H1 (cell line): Measurements from ENCODE around the gene PLK4. TPM values are rescaled to one million over a fixed set of nuclear protein-coding genes. Genes with fewer than 3 reads are reported as not detected.
A peak's percentile ranks its signal among the peaks of the same experiment; 100 is the strongest.

ENCODE experiments used
- CTCF ChIA-PET: fragments of 300-600 bp; sonication (Branson Sonifier 250); formaldehyde crosslinking; loops from one replicate; lab custom pipeline; 2021; ENCODE audit not compliant: partially characterized antibody; lab: Charles Lee
- POLR2A ChIA-PET: fragments of 300-600 bp; sonication (Branson Sonifier 250); formaldehyde crosslinking; loops from one replicate; lab custom pipeline; 2021; ENCODE audit warnings: inconsistent platforms; ENCODE audit not compliant: partially characterized antibody; lab: Charles Lee
- DNase-seq, 2 experiments: peaks; one replicate each; pipeline versions ENCODE4 v3.0.0 to v3.0.0-alpha.2; 2010 to 2022; ENCODE audit warnings: low spot score in 2 of 2, low read depth in 1 of 2, mixed read lengths in 1 of 2
- FAIRE-seq: peaks from 2 replicates; lab custom pipeline; 2011; peaks lifted over from hg19 to GRCh38; lab: Jason Lieb, UNC
- H2AFZ ChIP-seq: 2 replicates; pipeline ENCODE4 v1.8.1; 2012; ENCODE audit warnings: low read length, inconsistent platforms
- H2AK5ac ChIP-seq: 2 replicates; pipeline ENCODE4 v1.6.1; 2013; ENCODE audit warnings: low read depth, low read length
- H2BK120ac ChIP-seq: replicated peaks from 2 replicates; pipeline ENCODE3; 2013; ENCODE audit warnings: low read depth, low read length, inconsistent platforms
- H2BK12ac ChIP-seq: 2 replicates; pipeline ENCODE4 v1.6.1; 2013; ENCODE audit warnings: low read depth, low read length
- H2BK15ac ChIP-seq: 2 replicates; pipeline ENCODE4 v1.6.1; 2013; ENCODE audit warnings: low read length
- H2BK20ac ChIP-seq: 2 replicates; pipeline ENCODE4 v1.6.1; 2013; ENCODE audit warnings: low read length
- H2BK5ac ChIP-seq: 2 replicates; pipeline ENCODE4 v1.6.1; 2013; ENCODE audit warnings: low read depth, low read length
- H3K14ac ChIP-seq: 2 replicates; pipeline ENCODE4 v1.6.1; 2013; ENCODE audit warnings: inconsistent platforms; ENCODE audit not compliant: insufficient read length
- H3K18ac ChIP-seq: 2 replicates; pipeline ENCODE4 v1.6.1; 2013; ENCODE audit warnings: low read length; ENCODE audit errors: extremely low read depth
- H3K23ac ChIP-seq: 2 replicates; pipeline ENCODE4 v1.6.1; 2013; ENCODE audit warnings: inconsistent platforms; ENCODE audit not compliant: insufficient read length
- H3K23me2 ChIP-seq: 2 replicates; pipeline ENCODE4 v1.6.1; 2013; ENCODE audit warnings: low read depth, low read length
- H3K27ac ChIP-seq: 2 replicates; pipeline ENCODE4 v1.6.1; 2011; ENCODE audit warnings: low read depth, low read length, inconsistent platforms
- H3K27me3 ChIP-seq, 4 experiments: replicated peaks in 1 of 4; 1 replicate in 1 of 4; 2 replicates in 3 of 4; pipeline versions ENCODE4 v1.6.1 to v1.8.1; 2011 to 2013; ENCODE audit warnings: low read length in 3 of 4, mild to moderate bottlenecking in 3 of 4, inconsistent platforms in 2 of 4, mixed read lengths in 2 of 4, moderate library complexity in 1 of 4; ENCODE audit not compliant: control insufficient read depth in 3 of 4, insufficient read depth in 3 of 4; ENCODE audit errors: extremely low read depth in 1 of 4
- H3K36me3 ChIP-seq, 4 experiments: 2 replicates each; pipeline versions ENCODE4 v1.6.1 to v1.8.1; 2011 to 2013; ENCODE audit warnings: mild to moderate bottlenecking in 4 of 4, low read length in 3 of 4, moderate library complexity in 2 of 4, control low read depth in 1 of 4, inconsistent platforms in 1 of 4; ENCODE audit not compliant: insufficient read depth in 4 of 4, control insufficient read depth in 2 of 4
- H3K4ac ChIP-seq: replicated peaks from 2 replicates; pipeline ENCODE3; 2013; ENCODE audit warnings: low read length, low read depth, mixed read lengths, inconsistent platforms; ENCODE audit not compliant: insufficient read length
- H3K4me1 ChIP-seq, 4 experiments: replicated peaks in 1 of 4; 1 replicate in 1 of 4; 2 replicates in 3 of 4; pipeline versions ENCODE4 v1.6.1 to v1.8.1; 2011 to 2013; ENCODE audit warnings: low read length in 3 of 4, inconsistent platforms in 2 of 4, mixed read lengths in 1 of 4; ENCODE audit not compliant: insufficient read depth in 4 of 4, control insufficient read depth in 3 of 4
- H3K4me2 ChIP-seq, 2 experiments: 2 replicates each; pipeline versions ENCODE4 v1.6.1 to v1.8.1; 2011 to 2013; ENCODE audit warnings: low read depth in 2 of 2, low read length in 2 of 2, control low read depth in 1 of 2, inconsistent platforms in 1 of 2, mild to moderate bottlenecking in 1 of 2; ENCODE audit not compliant: insufficient read depth in 1 of 2
- H3K4me3 ChIP-seq, 4 experiments: fragments of 200-600, 300-600 bp in 1 of 4; sonication (generic), shearing (Covaris generic), sonication (Bioruptor Twin) in 1 of 4; 2 replicates each; pipeline versions ENCODE4 v1.5.1 to v1.8.1; 2011 to 2016; ENCODE audit warnings: low read length in 4 of 4, low read depth in 3 of 4, control low read depth in 2 of 4, inconsistent platforms in 2 of 4, mild to moderate bottlenecking in 2 of 4, mixed read lengths in 1 of 4, moderate library complexity in 1 of 4; ENCODE audit not compliant: insufficient read depth in 2 of 4; ENCODE audit errors: extremely low read depth in 1 of 4
- H3K56ac ChIP-seq: replicated peaks from 2 replicates; pipeline ENCODE3; 2013; ENCODE audit warnings: low read depth, mild to moderate bottlenecking, mixed read lengths, low read length, inconsistent platforms; ENCODE audit not compliant: insufficient read length
- H3K79me1 ChIP-seq: 2 replicates; pipeline ENCODE4 v1.6.1; 2013; ENCODE audit warnings: low read depth, low read length, control low read depth
- H3K79me2 ChIP-seq, 2 experiments: 2 replicates each; pipeline versions ENCODE4 v1.6.1 to v1.8.1; 2012 to 2013; ENCODE audit warnings: low read length in 2 of 2, mild to moderate bottlenecking in 2 of 2, inconsistent platforms in 1 of 2; ENCODE audit not compliant: insufficient read depth in 2 of 2, control insufficient read depth in 1 of 2
- H3K9ac ChIP-seq, 4 experiments: replicated peaks in 1 of 4; 1 replicate in 1 of 4; 2 replicates in 3 of 4; pipeline versions ENCODE4 v1.6.1 to v1.8.1; 2011 to 2013; ENCODE audit warnings: low read depth in 3 of 4, low read length in 3 of 4, control low read depth in 2 of 4, mild to moderate bottlenecking in 2 of 4, moderate library complexity in 2 of 4, inconsistent platforms in 1 of 4; ENCODE audit errors: extremely low read depth in 1 of 4
- H3K9me3 ChIP-seq, 2 experiments: 2 replicates each; pipeline versions ENCODE4 v1.6.1 to v1.8.1; 2012 to 2013; ENCODE audit warnings: mild to moderate bottlenecking in 2 of 2, moderate library complexity in 2 of 2, control low read depth in 1 of 2, inconsistent platforms in 1 of 2, low read depth in 1 of 2, low read length in 1 of 2, mixed read lengths in 1 of 2; ENCODE audit not compliant: insufficient read depth in 2 of 2
- H4K20me1 ChIP-seq, 2 experiments: replicated peaks in 1 of 2; 2 replicates each; pipeline versions ENCODE3 to v1.8.1; 2011 to 2013; ENCODE audit warnings: inconsistent platforms in 2 of 2, low read length in 2 of 2, mild to moderate bottlenecking in 1 of 2; ENCODE audit not compliant: insufficient read depth in 2 of 2, control insufficient read depth in 1 of 2
- H4K5ac ChIP-seq: 2 replicates; pipeline ENCODE4 v1.6.1; 2013; ENCODE audit warnings: low read length, low read depth, mixed read lengths, inconsistent platforms; ENCODE audit not compliant: insufficient read length
- H4K8ac ChIP-seq: 2 replicates; pipeline ENCODE4 v1.8.0; 2013; ENCODE audit warnings: mild to moderate bottlenecking, moderate library complexity, low read length, inconsistent platforms; ENCODE audit not compliant: insufficient read depth; ENCODE audit errors: extremely low read depth
- H4K91ac ChIP-seq: replicated peaks from 2 replicates; pipeline ENCODE3; 2013; ENCODE audit warnings: low read length, mixed read lengths, inconsistent platforms; ENCODE audit not compliant: insufficient read length
- BACH1 ChIP-seq: IDR thresholded peaks from 2 replicates; pipeline ENCODE4 v1.6.1; 2012; ENCODE audit warnings: low read length, improper control_type of control experiment
- CBX5 ChIP-seq: fragments of 300-800, 300-1000 bp; sonication (generic); IDR thresholded peaks from 2 replicates; pipeline ENCODE4 v1.7.1; 2016; ENCODE audit warnings: antibody characterized with exemption, low read length, low read depth
- CHD1 ChIP-seq: IDR thresholded peaks from 2 replicates; pipeline ENCODE4 v1.6.1; 2012; ENCODE audit warnings: low read depth, low read length, improper control_type of control experiment
- GTF2F1 ChIP-seq: IDR thresholded peaks from 2 replicates; pipeline ENCODE4 v1.6.1; 2012; ENCODE audit warnings: low read depth, low read length, improper control_type of control experiment, borderline replicate concordance
- NRF1 ChIP-seq: IDR thresholded peaks from 2 replicates; pipeline ENCODE4 v1.6.1; 2011; ENCODE audit warnings: mild to moderate bottlenecking, low read depth, low read length, improper control_type of control experiment
- SIRT6 ChIP-seq: IDR thresholded peaks from one replicate; pipeline ENCODE4 v1.7.1; 2012; ENCODE audit warnings: low read length, inconsistent platforms
- SP4 ChIP-seq: IDR thresholded peaks from 2 replicates; pipeline ENCODE4 v1.6.1; 2012; ENCODE audit warnings: low read length, inconsistent platforms
- TAF7 ChIP-seq: optimal IDR thresholded peaks from 2 replicates; pipeline ENCODE3; 2011; ENCODE audit warnings: low read depth, mild to moderate bottlenecking, inconsistent platforms, low read length, moderate library complexity, borderline replicate concordance
- WGBS, 2 experiments: shearing (Covaris generic) in 1 of 2; methylation state at CpG; one replicate each; pipeline versions ENCODE4 v1.1.6 to v1.1.7; 2013 to 2015; ENCODE audit warnings: low lambda C conversion rate in 2 of 2, mixed read lengths in 2 of 2, inconsistent platforms in 1 of 2, low coverage in 1 of 2, missing lambda C conversion rate in 1 of 2; ENCODE audit not compliant: insufficient replicate concordance in 2 of 2, insufficient coverage in 1 of 2, insufficient read length in 1 of 2; ENCODE audit errors: extremely low coverage in 1 of 2, missing lambda C conversion rate in 1 of 2; 5-methylcytosine and 5-hydroxymethylcytosine counted together
- polyA plus RNA-seq, 7 experiments: library from polyadenylated mRNA; depleted of rRNA in 3 of 7; stranded (reverse) in 5 of 7; unstranded in 2 of 7; fragments of >200 nt in 5 of 7; fragments of 200-250 nt in 2 of 7; gene quantifications; 1 replicate in 5 of 7; 2 replicates in 1 of 7; 4 replicates in 1 of 7; pipeline versions ENCODE4 v1.2.1 to v1.2.3, GENCODE V29; 2011 to 2013; ENCODE audit warnings: missing spikeins in 2 of 7, mixed read lengths in 2 of 7
- total RNA-seq: library from RNA; stranded (reverse); fragmentation: NEBNext Ultra II Directional; extraction: Animal tissue kit (Norgen Biotek cat#: 25700); gene quantifications from 2 replicates; pipeline ENCODE4 v1.2.1, GENCODE V29; 2021
- TF ChIP-seq, protein P1 (sequence below): IDR thresholded peaks from 2 replicates; pipeline ENCODE4 v1.6.1; 2011; ENCODE audit warnings: low read depth, mild to moderate bottlenecking, low read length; ENCODE audit not compliant: insufficient read depth
- TF ChIP-seq, protein P2 (sequence below): IDR thresholded peaks from 2 replicates; pipeline ENCODE4 v1.6.1; 2012; ENCODE audit warnings: inconsistent platforms
- TF ChIP-seq, protein P3 (sequence below): IDR thresholded peaks from 2 replicates; pipeline ENCODE4 v1.6.1; 2011; ENCODE audit warnings: low read length, improper control_type of control experiment
- TF ChIP-seq, protein P4 (sequence below): IDR thresholded peaks from 2 replicates; pipeline ENCODE4 v1.6.1; 2012; ENCODE audit warnings: inconsistent platforms

Gene PLK4
- total and polyA plus RNA-seq, 2 of the 8 experiments (the other 6 are each of a cell fraction or from before 2014, with no cell fraction given): 23.3 to 35.2 TPM

DNA sequence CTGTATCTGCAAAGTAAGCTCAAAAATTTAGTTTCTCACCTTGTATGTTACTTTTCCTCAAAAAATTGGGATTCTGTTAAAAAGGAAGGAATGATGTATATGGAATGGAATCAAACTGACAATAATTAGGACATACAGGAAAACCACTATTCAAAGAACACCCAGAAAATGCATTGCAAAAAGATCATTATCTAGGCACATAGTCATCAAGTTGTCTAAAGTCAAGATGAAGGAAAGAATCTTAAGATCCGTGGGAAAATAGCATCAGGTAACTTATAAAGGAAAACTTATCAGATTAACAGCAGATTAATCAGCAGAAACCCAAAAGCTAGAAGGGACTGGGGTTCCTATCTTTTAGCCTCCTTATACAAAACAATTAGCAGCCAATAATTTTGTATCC is 23.1 kb upstream of the PLK4 start:
- no peaks in the 10 kb centered on the region for H3K79me1 ChIP-seq
- H2BK15ac ChIP-seq: no peak overlapping the region
- no peak overlapping the region for H2BK5ac ChIP-seq
- H2AK5ac ChIP-seq: no peak overlapping the region
- 0 out of 4 replicates have a peak, but pooled peaks cover 0 to 4% of the 10 kb centered on the region in 2 experiments for H3K9me3 ChIP-seq
- H3K9ac ChIP-seq: no peak overlapping the region
- no peak overlapping the region for H3K23ac ChIP-seq
- no peak overlapping the region for H3K14ac ChIP-seq
- H3K36me3 ChIP-seq: no peaks in the 10 kb centered on the region
- peaks cover 2 to 15% (median 8%) of the 10 kb centered on the region in 4 experiments; a peak in 6 of 7 replicates for H3K4me1 ChIP-seq
- H4K20me1 ChIP-seq: no peaks in the 10 kb centered on the region
- H3K18ac ChIP-seq: no peak overlapping the region
- no peaks in the 10 kb centered on the region for H3K27me3 ChIP-seq
- H2BK12ac ChIP-seq: no peak overlapping the region
- no peak overlapping the region for H4K5ac ChIP-seq
- H3K27ac ChIP-seq: no peak overlapping the region
- H2BK20ac ChIP-seq: no peak overlapping the region
- H3K4me3 ChIP-seq: no peak overlapping the region
- FAIRE-seq: no peak
- H3K23me2 ChIP-seq: no peaks in the 10 kb centered on the region
- H3K79me2 ChIP-seq: peaks cover 0 to 3% of the 10 kb centered on the region in 2 experiments; a peak in 1 of 4 replicates
- no peak overlapping the region for H4K91ac ChIP-seq
- ChIA-PET CTCF (interaction anchor here (0.7 kb wide), 1 partner anchor 21 kb away, joined by 3 read pairs; no protein-coding TSS in a partner anchor), POLR2A (no interaction called here)
- WGBS, 2 experiments: 85% methylated on average over 1 of the region's 1 CpG; no CpG with 5 or more reads in 1 of the 2 experiments
- H3K56ac ChIP-seq: no peak overlapping the region
- H3K4ac ChIP-seq: no peak overlapping the region
- no peak for DNase-seq
- no peak overlapping the region for H2BK120ac ChIP-seq
- no peak overlapping the region for H2AFZ ChIP-seq
- no peak overlapping the region for H4K8ac ChIP-seq
- 0 out of 4 replicates have a peak overlapping the region, but pooled peaks of 1 of the 2 experiments have one; percentile 52 for H3K4me2 ChIP-seq
- TF ChIP-seq GTF2F1 (no peak), TAF7 (no peak), SIRT6 (no peak), BACH1 (no peak), NRF1 (no peak), SP4 (no peak), CHD1 (no peak), CBX5 (no peak)
- TF ChIP-seq, protein P1, sequence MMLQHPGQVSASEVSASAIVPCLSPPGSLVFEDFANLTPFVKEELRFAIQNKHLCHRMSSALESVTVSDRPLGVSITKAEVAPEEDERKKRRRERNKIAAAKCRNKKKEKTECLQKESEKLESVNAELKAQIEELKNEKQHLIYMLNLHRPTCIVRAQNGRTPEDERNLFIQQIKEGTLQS: no peak
- TF ChIP-seq, protein P2, sequence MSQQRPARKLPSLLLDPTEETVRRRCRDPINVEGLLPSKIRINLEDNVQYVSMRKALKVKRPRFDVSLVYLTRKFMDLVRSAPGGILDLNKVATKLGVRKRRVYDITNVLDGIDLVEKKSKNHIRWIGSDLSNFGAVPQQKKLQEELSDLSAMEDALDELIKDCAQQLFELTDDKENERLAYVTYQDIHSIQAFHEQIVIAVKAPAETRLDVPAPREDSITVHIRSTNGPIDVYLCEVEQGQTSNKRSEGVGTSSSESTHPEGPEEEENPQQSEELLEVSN: no peak
- TF ChIP-seq, protein P3, sequence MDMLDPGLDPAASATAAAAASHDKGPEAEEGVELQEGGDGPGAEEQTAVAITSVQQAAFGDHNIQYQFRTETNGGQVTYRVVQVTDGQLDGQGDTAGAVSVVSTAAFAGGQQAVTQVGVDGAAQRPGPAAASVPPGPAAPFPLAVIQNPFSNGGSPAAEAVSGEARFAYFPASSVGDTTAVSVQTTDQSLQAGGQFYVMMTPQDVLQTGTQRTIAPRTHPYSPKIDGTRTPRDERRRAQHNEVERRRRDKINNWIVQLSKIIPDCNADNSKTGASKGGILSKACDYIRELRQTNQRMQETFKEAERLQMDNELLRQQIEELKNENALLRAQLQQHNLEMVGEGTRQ: no peak
- TF ChIP-seq, protein P4, sequence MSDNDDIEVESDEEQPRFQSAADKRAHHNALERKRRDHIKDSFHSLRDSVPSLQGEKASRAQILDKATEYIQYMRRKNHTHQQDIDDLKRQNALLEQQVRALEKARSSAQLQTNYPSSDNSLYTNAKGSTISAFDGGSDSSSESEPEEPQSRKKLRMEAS: no peak
